A549 (cell line): ENCODE results near the gene RIN3. TPM values are rescaled to one million over a fixed set of nuclear protein-coding genes. Genes with fewer than 3 reads are reported as not detected.

Experiments used
- ATAC-seq, 2 experiments: fragments of 200-7000 bp in 1 of 2; fragments of >200 bp in 1 of 2; cut with Nextera tagmentation in 1 of 2; cut with Tn5 transposase in 1 of 2; 3 replicates each; pipeline versions ENCODE4 v1.8.0 to v1.9.1; 2018 to 2020; ENCODE audit warnings: mild to moderate bottlenecking in 1 of 2, moderate library complexity in 1 of 2
- CTCF ChIA-PET: fragments of 300-600 bp; sonication (Branson Sonifier 250); formaldehyde crosslinking; extraction: SDS; loops from one replicate; lab custom pipeline; 2021; ENCODE audit warnings: antibody characterized with exemption, inconsistent platforms; lab: Yijun Ruan, JAX
- POLR2A ChIA-PET: fragments of 350-600 bp; formaldehyde crosslinking; extraction: SDS; loops from one replicate; lab custom pipeline; 2021; ENCODE audit warnings: antibody characterized with exemption, inconsistent platforms; lab: Yijun Ruan, JAX
- DNase-seq, 2 experiments: peaks; one replicate each; pipeline versions ENCODE4 v3.0.0 to v3.0.0-alpha.2; 2011 to 2016; ENCODE audit warnings: low read depth in 1 of 2, low spot score in 1 of 2
- FAIRE-seq: peaks from 2 replicates; lab custom pipeline; 2011; peaks lifted over from hg19 to GRCh38; lab: Jason Lieb, UNC
- H3K27ac ChIP-seq, 2 experiments: fragments of >200 bp; sonication (Bioruptor Twin); formaldehyde crosslinking; 3 replicates each; pipeline ENCODE4 v1.5.1; 2016 to 2017
- H3K4me1 ChIP-seq: fragments of >200 bp; sonication (Bioruptor Twin); formaldehyde crosslinking; 3 replicates; pipeline ENCODE4 v1.6.1; 2016
- H3K4me2 ChIP-seq: fragments of >200 bp; sonication (Bioruptor Twin); formaldehyde crosslinking; 3 replicates; pipeline ENCODE4 v1.6.1; 2016
- H3K4me3 ChIP-seq: fragments of >200 bp; sonication (Bioruptor Twin); formaldehyde crosslinking; 3 replicates; pipeline ENCODE4 v1.5.1; 2016
- H3K9me3 ChIP-seq: fragments of >200 bp; sonication (Bioruptor Twin); formaldehyde crosslinking; 3 replicates; pipeline ENCODE4 v1.6.1; 2016
- FOSB ChIP-seq: fragments of 250-450 bp; sonication (Bioruptor Pico); IDR thresholded peaks from 2 replicates; pipeline ENCODE4 v1.5.0; 2020; ENCODE audit warnings: mild to moderate bottlenecking, moderate library complexity
- FOSL2 ChIP-seq, 2 experiments: fragments of 450-650 bp in 1 of 2; fragments of >200 bp in 1 of 2; sonication (Bioruptor Twin) in 1 of 2; formaldehyde crosslinking; IDR thresholded peaks; 2 replicates each; pipeline versions ENCODE4 v1.5.0 to v1.6.1; 2016 to 2020; ENCODE audit warnings: mild to moderate bottlenecking in 1 of 2, moderate library complexity in 1 of 2
- FOXS1 ChIP-seq: fragments of 250-450 bp; sonication (Bioruptor Pico); IDR thresholded peaks from 2 replicates; pipeline ENCODE4 v1.5.0; 2020; ENCODE audit warnings: mild to moderate bottlenecking, moderate library complexity
- GATA3 ChIP-seq: IDR thresholded peaks from 2 replicates; pipeline ENCODE4 v1.6.1; 2012; ENCODE audit warnings: borderline replicate concordance
- HDAC2 ChIP-seq: fragments of 200-600 bp; sonication (generic); IDR thresholded peaks from 2 replicates; pipeline ENCODE4 v1.6.1; 2016
- HEYL ChIP-seq: fragments of 250-450 bp; sonication (Bioruptor Pico); IDR thresholded peaks from 2 replicates; pipeline ENCODE4 v1.8.0; 2021; ENCODE audit warnings: mild to moderate bottlenecking, moderate library complexity
- HOXB13 ChIP-seq: fragments of 250-450 bp; sonication (Bioruptor Pico); IDR thresholded peaks from 2 replicates; pipeline ENCODE4 v1.5.0; 2020; ENCODE audit warnings: low read depth, mild to moderate bottlenecking, moderate library complexity
- HOXB5 ChIP-seq: fragments of 250-450 bp; sonication (Bioruptor Pico); IDR thresholded peaks from 2 replicates; pipeline ENCODE4 v1.5.0; 2020; ENCODE audit warnings: mild to moderate bottlenecking, moderate library complexity
- JUNB ChIP-seq: fragments of >200 bp; sonication (Bioruptor Twin); formaldehyde crosslinking; IDR thresholded peaks from 2 replicates; pipeline ENCODE4 v1.6.1; 2016
- KDM1A ChIP-seq: fragments of 200-600 bp; sonication (generic); IDR thresholded peaks from 2 replicates; pipeline ENCODE4 v1.6.1; 2016; ENCODE audit warnings: low read depth, mild to moderate bottlenecking
- MYC ChIP-seq: IDR thresholded peaks from 2 replicates; pipeline ENCODE4 v1.6.1; 2012; ENCODE audit warnings: mild to moderate bottlenecking, inconsistent platforms, low read length, improper control_type of control experiment, borderline replicate concordance
- NPAS2 ChIP-seq: fragments of 250-450 bp; sonication (Bioruptor Pico); IDR thresholded peaks from 2 replicates; pipeline ENCODE4 v1.8.0; 2022; ENCODE audit warnings: mild to moderate bottlenecking, moderate library complexity, borderline replicate concordance
- PHF8 ChIP-seq: fragments of 200-600 bp; sonication (generic); IDR thresholded peaks from 2 replicates; pipeline ENCODE4 v1.6.1; 2016; ENCODE audit warnings: low read depth, mild to moderate bottlenecking, antibody characterized with exemption, moderate library complexity, borderline replicate concordance
- POLR2AphosphoS2 ChIP-seq: conservative IDR thresholded peaks from 2 replicates; pipeline ENCODE4 v1.6.1; 2012; ENCODE audit warnings: low read length, improper control_type of control experiment, inconsistent platforms
- RFX5 ChIP-seq: fragments of 450-650 bp; IDR thresholded peaks from 2 replicates; pipeline ENCODE4 v1.7.1; 2014; ENCODE audit warnings: antibody characterized with exemption, mild to moderate bottlenecking, moderate library complexity
- RNF2 ChIP-seq: fragments of 200-600 bp; sonication (generic); IDR thresholded peaks from 2 replicates; pipeline ENCODE4 v1.6.1; 2016; ENCODE audit warnings: low read depth, mild to moderate bottlenecking, antibody characterized with exemption, moderate library complexity, borderline replicate concordance
- SREBF2 ChIP-seq: fragments of 450-650 bp; IDR thresholded peaks from 2 replicates; pipeline ENCODE4 v1.6.1; 2014; ENCODE audit warnings: mild to moderate bottlenecking, moderate library complexity
- TP53 ChIP-seq: fragments of 250-450 bp; sonication (Bioruptor Pico); IDR thresholded peaks from 2 replicates; pipeline ENCODE4 v1.5.0; 2021; ENCODE audit warnings: mild to moderate bottlenecking, moderate library complexity
- ZFP36 ChIP-seq: fragments of 450-650 bp; IDR thresholded peaks from 2 replicates; pipeline ENCODE4 v1.6.1; 2014; ENCODE audit warnings: borderline replicate concordance; ENCODE audit not compliant: partially characterized antibody
- ZSCAN20 ChIP-seq: fragments of 250-450 bp; sonication (Bioruptor Pico); IDR thresholded peaks from 2 replicates; pipeline ENCODE4 v1.8.0; 2022; ENCODE audit warnings: mild to moderate bottlenecking, moderate library complexity
- WGBS: methylation state at CpG from one replicate; pipeline ENCODE4 v1.1.6; 2017; ENCODE audit errors: missing lambda C conversion rate; 5-methylcytosine and 5-hydroxymethylcytosine counted together
- polyA plus RNA-seq, 4 experiments: library from polyadenylated mRNA; depleted of rRNA in 3 of 4; stranded (reverse); fragments of >200 nt; fragmentation: RNase III in 1 of 4; extraction: RNeasy Plus Mini Kit Qiagen cat#74134 plus additional on column Dnase treatment in 1 of 4; gene quantifications; 2 replicates in 3 of 4; 3 replicates in 1 of 4; pipeline ENCODE4 v1.2.3, GENCODE V29; 2011 to 2017
- TF ChIP-seq, protein P1 (sequence below): fragments of 200-600 bp; sonication (generic); IDR thresholded peaks from 2 replicates; pipeline ENCODE4 v1.6.1; 2016; ENCODE audit warnings: antibody characterized with exemption, mild to moderate bottlenecking, moderate library complexity
- TF ChIP-seq, protein P2 (sequence below): fragments of 250-450 bp; sonication (Bioruptor Pico); IDR thresholded peaks from 2 replicates; pipeline ENCODE4 v1.5.0; 2021; ENCODE audit warnings: mild to moderate bottlenecking, moderate library complexity, borderline replicate concordance

The RIN3 gene
- polyA plus RNA-seq, 2 of the 4 experiments (the other 2 are of a cell fraction), result 5.6 to 14.5 TPM

DNA sequence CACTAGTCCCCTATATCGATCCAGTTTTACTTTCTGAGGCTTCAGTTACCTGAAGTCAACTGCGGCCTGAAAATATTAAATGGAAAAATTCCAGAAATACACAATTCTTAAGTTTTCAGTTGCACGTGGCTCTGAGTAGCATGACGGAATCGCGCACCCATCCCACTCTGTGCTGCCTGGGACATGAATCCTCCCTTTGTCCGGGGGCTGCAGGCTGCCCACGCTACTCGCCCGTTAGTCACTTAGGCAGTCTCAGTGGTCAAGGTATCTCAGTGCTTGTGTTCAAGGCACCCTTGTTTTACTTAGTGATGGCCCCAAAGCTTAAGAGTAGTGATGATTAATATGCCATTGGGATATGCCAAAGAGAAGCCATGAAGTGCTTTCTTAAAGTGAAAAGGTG lies 188.2 kb downstream of the RIN3 start:
- Histone ChIP-seq H3K27ac (no peak overlapping the region), H3K4me1 (no peaks in the 10 kb centered on the region), H3K9me3 (no peaks in the 10 kb centered on the region)
- FAIRE-seq (no peak), ATAC-seq (no peak), DNase-seq (no peak)
- ChIA-PET CTCF (interaction anchor here (2.0 to 2.9 kb wide), 2 partner anchors 12 to 15 kb away, joined by 8 to 9 read pairs; no protein-coding TSS in a partner anchor), POLR2A (no interaction called here)
- TF ChIP-seq ZSCAN20 (CRISPR knock-in tag), result no peak
- TF ChIP-seq KDM1A, result no peak
- TF ChIP-seq, all 56 proteins: peak for 0
- 94% methylated on average over 10 of the region's 10 CpGs for WGBS
- no peak overlapping the region for H3K4me3 ChIP-seq
- H3K4me2 ChIP-seq, result no peak overlapping the region

DNA sequence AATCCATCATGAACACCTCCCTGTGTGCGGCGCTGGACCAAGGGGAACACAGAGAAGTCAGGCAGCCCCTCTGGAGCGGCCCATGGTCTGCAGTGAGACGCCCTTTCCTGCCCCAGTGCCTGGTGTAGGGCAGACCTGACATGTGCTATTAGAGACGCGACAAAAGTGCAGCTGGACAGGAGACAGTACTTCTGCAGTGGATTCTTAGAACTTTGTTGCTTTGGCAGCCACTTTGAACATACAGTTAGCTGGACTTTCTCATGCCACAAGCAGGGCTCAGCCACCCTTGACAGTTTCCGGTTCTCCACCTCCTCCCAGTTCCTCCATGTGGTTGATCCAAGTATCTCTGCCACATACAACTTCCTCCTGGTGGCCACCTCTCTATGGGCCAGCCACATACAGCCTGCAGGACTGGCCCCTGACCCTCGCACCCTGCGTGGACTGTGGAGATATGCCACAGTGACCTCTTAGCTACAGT lies 188.9 kb downstream of the RIN3 start:
- ATAC-seq, result peak; percentile 42 to 44; a peak in 5 of 6 replicates
- Histone ChIP-seq H3K4me2 (no peak overlapping the region), H3K9me3 (no peaks in the 10 kb centered on the region), H3K4me1 (no peaks in the 10 kb centered on the region), H3K27ac (no peak overlapping the region), H3K4me3 (no peak overlapping the region)
- CTCF ChIA-PET, result interaction anchor here (0.6 to 2.0 kb wide), 4 partner anchors 9 to 26 kb away, joined by 4 to 8 read pairs (median 4); no protein-coding TSS in a partner anchor
- FAIRE-seq, result no peak
- no peak for DNase-seq
- WGBS, result 88% methylated on average over 7 of the region's 9 CpGs
- TF ChIP-seq FOXS1 (CRISPR knock-in tag) (no peak), SREBF2 (no peak), HEYL (no peak), HOXB5 (no peak), PHF8 (no peak), GATA3 (no peak), TP53 (CRISPR knock-in tag) (no peak), MYC (no peak), RFX5 (no peak), HOXB13 (CRISPR knock-in tag) (no peak), JUNB (no peak), POLR2AphosphoS2 (no peak), NPAS2 (CRISPR knock-in tag) (no peak), FOSB (CRISPR knock-in tag) (no peak), HDAC2 (no peak), ZFP36 (no peak), RNF2 (no peak), FOSL2 (IDR thresholded peaks at IDR 0.05) (no peak), FOSL2 (CRISPR knock-in tag; IDR thresholded peaks at IDR 0.05) (no peak)
- TF ChIP-seq, protein P1, sequence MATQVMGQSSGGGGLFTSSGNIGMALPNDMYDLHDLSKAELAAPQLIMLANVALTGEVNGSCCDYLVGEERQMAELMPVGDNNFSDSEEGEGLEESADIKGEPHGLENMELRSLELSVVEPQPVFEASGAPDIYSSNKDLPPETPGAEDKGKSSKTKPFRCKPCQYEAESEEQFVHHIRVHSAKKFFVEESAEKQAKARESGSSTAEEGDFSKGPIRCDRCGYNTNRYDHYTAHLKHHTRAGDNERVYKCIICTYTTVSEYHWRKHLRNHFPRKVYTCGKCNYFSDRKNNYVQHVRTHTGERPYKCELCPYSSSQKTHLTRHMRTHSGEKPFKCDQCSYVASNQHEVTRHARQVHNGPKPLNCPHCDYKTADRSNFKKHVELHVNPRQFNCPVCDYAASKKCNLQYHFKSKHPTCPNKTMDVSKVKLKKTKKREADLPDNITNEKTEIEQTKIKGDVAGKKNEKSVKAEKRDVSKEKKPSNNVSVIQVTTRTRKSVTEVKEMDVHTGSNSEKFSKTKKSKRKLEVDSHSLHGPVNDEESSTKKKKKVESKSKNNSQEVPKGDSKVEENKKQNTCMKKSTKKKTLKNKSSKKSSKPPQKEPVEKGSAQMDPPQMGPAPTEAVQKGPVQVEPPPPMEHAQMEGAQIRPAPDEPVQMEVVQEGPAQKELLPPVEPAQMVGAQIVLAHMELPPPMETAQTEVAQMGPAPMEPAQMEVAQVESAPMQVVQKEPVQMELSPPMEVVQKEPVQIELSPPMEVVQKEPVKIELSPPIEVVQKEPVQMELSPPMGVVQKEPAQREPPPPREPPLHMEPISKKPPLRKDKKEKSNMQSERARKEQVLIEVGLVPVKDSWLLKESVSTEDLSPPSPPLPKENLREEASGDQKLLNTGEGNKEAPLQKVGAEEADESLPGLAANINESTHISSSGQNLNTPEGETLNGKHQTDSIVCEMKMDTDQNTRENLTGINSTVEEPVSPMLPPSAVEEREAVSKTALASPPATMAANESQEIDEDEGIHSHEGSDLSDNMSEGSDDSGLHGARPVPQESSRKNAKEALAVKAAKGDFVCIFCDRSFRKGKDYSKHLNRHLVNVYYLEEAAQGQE, result no peak
- TF ChIP-seq, protein P2, sequence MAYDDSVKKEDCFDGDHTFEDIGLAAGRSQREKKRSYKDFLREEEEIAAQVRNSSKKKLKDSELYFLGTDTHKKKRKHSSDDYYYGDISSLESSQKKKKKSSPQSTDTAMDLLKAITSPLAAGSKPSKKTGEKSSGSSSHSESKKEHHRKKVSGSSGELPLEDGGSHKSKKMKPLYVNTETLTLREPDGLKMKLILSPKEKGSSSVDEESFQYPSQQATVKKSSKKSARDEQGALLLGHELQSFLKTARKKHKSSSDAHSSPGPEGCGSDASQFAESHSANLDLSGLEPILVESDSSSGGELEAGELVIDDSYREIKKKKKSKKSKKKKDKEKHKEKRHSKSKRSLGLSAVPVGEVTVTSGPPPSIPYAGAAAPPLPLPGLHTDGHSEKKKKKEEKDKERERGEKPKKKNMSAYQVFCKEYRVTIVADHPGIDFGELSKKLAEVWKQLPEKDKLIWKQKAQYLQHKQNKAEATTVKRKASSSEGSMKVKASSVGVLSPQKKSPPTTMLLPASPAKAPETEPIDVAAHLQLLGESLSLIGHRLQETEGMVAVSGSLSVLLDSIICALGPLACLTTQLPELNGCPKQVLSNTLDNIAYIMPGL, result no peak
- POLR2A ChIA-PET, result no interaction called here
